Trophoblast cell (in vitro differentiated cells and primary cell): ENCODE data around the gene CPA1.

Experiments used
- DNase-seq, 2 donors: peaks; one replicate each; pipeline ENCODE4 v3.0.0-alpha.2; 2016
- H2AFZ ChIP-seq: 2 replicates; pipeline ENCODE4 v1.6.1; 2013; ENCODE audit warnings: low read length, moderate library complexity, mild to moderate bottlenecking; ENCODE audit not compliant: insufficient read depth, poor library complexity
- H2AK5ac ChIP-seq: 2 replicates; pipeline ENCODE4 v1.6.1; 2013; ENCODE audit warnings: mild to moderate bottlenecking, low read length
- H2BK120ac ChIP-seq: 2 replicates; pipeline ENCODE4 v1.6.1; 2013; ENCODE audit warnings: low read length, mild to moderate bottlenecking, moderate library complexity; ENCODE audit not compliant: insufficient read depth, poor library complexity
- H2BK12ac ChIP-seq: 2 replicates; pipeline ENCODE4 v1.6.1; 2013; ENCODE audit warnings: mild to moderate bottlenecking, low read length, moderate library complexity
- H2BK5ac ChIP-seq: 2 replicates; pipeline ENCODE4 v1.6.1; 2013; ENCODE audit warnings: low read length, low read depth, moderate library complexity, mild to moderate bottlenecking; ENCODE audit not compliant: poor library complexity
- H3K14ac ChIP-seq: 2 replicates; pipeline ENCODE4 v1.6.1; 2013; ENCODE audit warnings: mild to moderate bottlenecking, low read length
- H3K18ac ChIP-seq: 2 replicates; pipeline ENCODE4 v1.6.1; 2013; ENCODE audit warnings: mild to moderate bottlenecking, low read length
- H3K23ac ChIP-seq: 2 replicates; pipeline ENCODE4 v1.6.1; 2013; ENCODE audit warnings: low read length
- H3K27ac ChIP-seq: 2 replicates; pipeline ENCODE4 v1.5.1; 2013; ENCODE audit warnings: low read depth, mild to moderate bottlenecking, inconsistent platforms, low read length, moderate library complexity
- H3K27me3 ChIP-seq: 2 replicates; pipeline ENCODE4 v1.6.1; 2013; ENCODE audit warnings: inconsistent platforms, mild to moderate bottlenecking, low read length, moderate library complexity; ENCODE audit not compliant: insufficient read depth
- H3K36me3 ChIP-seq, 2 experiments: 1 replicate in 1 of 2; 2 replicates in 1 of 2; pipeline ENCODE4 v1.6.1; 2013; ENCODE audit warnings: low read length in 2 of 2, mild to moderate bottlenecking in 2 of 2, moderate library complexity in 1 of 2; ENCODE audit not compliant: insufficient read depth in 2 of 2, control insufficient read depth in 1 of 2
- H3K4ac ChIP-seq: 2 replicates; pipeline ENCODE4 v1.6.1; 2013; ENCODE audit warnings: low read depth, mild to moderate bottlenecking, low read length, moderate library complexity
- H3K4me1 ChIP-seq, 2 experiments: 1 replicate in 1 of 2; 2 replicates in 1 of 2; pipeline ENCODE4 v1.6.1; 2013; ENCODE audit warnings: low read length in 2 of 2, mild to moderate bottlenecking in 2 of 2, moderate library complexity in 1 of 2; ENCODE audit not compliant: insufficient read depth in 2 of 2, control insufficient read depth in 1 of 2
- H3K4me2 ChIP-seq: 2 replicates; pipeline ENCODE4 v1.6.1; 2013; ENCODE audit warnings: inconsistent platforms, mild to moderate bottlenecking, low read length, moderate library complexity
- H3K4me3 ChIP-seq: 2 replicates; pipeline ENCODE4 v1.5.1; 2013; ENCODE audit warnings: mild to moderate bottlenecking, low read depth, low read length, inconsistent platforms
- H3K79me1 ChIP-seq: one replicate; pipeline ENCODE4 v1.6.1; 2013; ENCODE audit warnings: low read length
- H3K79me2 ChIP-seq: 2 replicates; pipeline ENCODE4 v1.6.1; 2013; ENCODE audit warnings: low read length, mild to moderate bottlenecking; ENCODE audit not compliant: control insufficient read depth, insufficient read depth, poor library complexity
- H3K9ac ChIP-seq: 2 replicates; pipeline ENCODE4 v1.6.1; 2013; ENCODE audit warnings: mild to moderate bottlenecking, low read length
- H3K9me3 ChIP-seq: 2 replicates; pipeline ENCODE4 v1.6.1; 2013; ENCODE audit warnings: low read depth, mild to moderate bottlenecking, control low read depth, inconsistent platforms, low read length; ENCODE audit not compliant: insufficient read depth
- H4K12ac ChIP-seq: 2 replicates; pipeline ENCODE4 v1.6.1; 2013; ENCODE audit warnings: low read depth, mild to moderate bottlenecking, low read length, moderate library complexity
- H4K8ac ChIP-seq: 2 replicates; pipeline ENCODE4 v1.6.1; 2013; ENCODE audit warnings: low read depth, mild to moderate bottlenecking, low read length, moderate library complexity
- H4K91ac ChIP-seq: one replicate; pipeline ENCODE4 v1.6.1; 2013; ENCODE audit warnings: low read depth, mild to moderate bottlenecking, low read length, moderate library complexity
- WGBS: extraction: QIAGEN DNeasy Blood & Tissue Kit; methylation state at CpG from one replicate; pipeline ENCODE4 v1.1.7; 2013; ENCODE audit warnings: missing lambda C conversion rate; ENCODE audit not compliant: insufficient read length, insufficient coverage; ENCODE audit errors: extremely low coverage; 5-methylcytosine and 5-hydroxymethylcytosine counted together

The CPA1 gene

DNA sequence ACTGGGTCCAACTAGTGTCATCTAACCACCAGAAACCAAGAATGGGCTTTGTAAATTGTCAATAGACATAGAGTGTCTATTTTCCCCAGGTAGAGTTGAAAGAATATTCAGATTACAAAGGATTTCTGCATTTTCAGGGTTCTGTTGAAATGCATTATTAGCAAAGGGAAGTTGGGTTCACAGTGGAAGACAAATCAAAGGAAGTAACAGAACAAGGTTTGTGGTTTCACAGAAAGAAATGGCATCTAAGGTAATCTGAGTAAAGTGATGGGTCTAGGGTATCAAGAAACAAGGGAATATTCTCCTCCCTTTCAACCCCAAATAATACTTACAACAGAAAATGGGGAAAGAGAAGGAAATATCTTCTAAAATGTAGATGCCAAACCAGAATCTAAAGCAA lies 34.7 kb downstream of the CPA1 start:
- no peak overlapping the region for H3K4ac ChIP-seq
- no peak overlapping the region for H2BK5ac ChIP-seq
- H2AFZ ChIP-seq, result no peak overlapping the region
- no peak overlapping the region for H3K18ac ChIP-seq
- H2BK120ac ChIP-seq, result no peak overlapping the region
- H2AK5ac ChIP-seq, result no peak overlapping the region
- H4K12ac ChIP-seq, result no peak overlapping the region
- H3K79me1 ChIP-seq, result peaks cover 16% of the 10 kb centered on the region
- no peak overlapping the region for H4K91ac ChIP-seq
- no peak overlapping the region for H3K4me3 ChIP-seq
- no peaks in the 10 kb centered on the region for H3K36me3 ChIP-seq
- DNase-seq, result no peak
- peaks cover 2% of the 10 kb centered on the region for H3K79me2 ChIP-seq
- no peak overlapping the region for H3K4me2 ChIP-seq
- no peak overlapping the region for H3K9ac ChIP-seq
- H3K27me3 ChIP-seq, result no peaks in the 10 kb centered on the region
- H3K4me1 ChIP-seq, result peaks cover 6 to 10% of the 10 kb centered on the region in 2 experiments
- no peak overlapping the region for H3K27ac ChIP-seq
- no peak overlapping the region for H2BK12ac ChIP-seq
- H3K23ac ChIP-seq, result no peak overlapping the region
- H4K8ac ChIP-seq, result no peak overlapping the region
- H3K14ac ChIP-seq, result no peak overlapping the region
- H3K9me3 ChIP-seq, result no peaks in the 10 kb centered on the region

DNA sequence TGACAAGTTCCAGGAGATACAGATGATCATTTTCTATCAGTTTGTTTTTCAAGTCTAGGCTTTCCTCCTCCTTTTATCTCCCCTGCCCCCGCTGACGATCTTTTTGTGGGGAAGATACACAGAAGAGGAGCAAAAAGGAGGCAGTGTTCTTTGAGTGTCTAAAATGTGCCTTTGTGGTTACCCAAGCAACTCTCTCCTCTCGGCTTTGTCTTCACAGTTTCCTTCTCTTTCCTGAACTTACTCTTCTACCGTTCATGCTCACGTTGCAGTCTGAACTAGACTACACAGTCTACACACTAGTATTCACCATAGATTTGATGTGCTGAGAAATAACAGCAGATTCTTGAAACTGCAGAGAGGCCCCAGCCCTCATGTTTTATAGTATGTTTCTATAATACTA lies 36.9 kb downstream of the CPA1 start:
- Histone ChIP-seq H3K9me3 (no peaks in the 10 kb centered on the region), H3K27me3 (no peaks in the 10 kb centered on the region), H4K12ac (no peak overlapping the region)

DNA sequence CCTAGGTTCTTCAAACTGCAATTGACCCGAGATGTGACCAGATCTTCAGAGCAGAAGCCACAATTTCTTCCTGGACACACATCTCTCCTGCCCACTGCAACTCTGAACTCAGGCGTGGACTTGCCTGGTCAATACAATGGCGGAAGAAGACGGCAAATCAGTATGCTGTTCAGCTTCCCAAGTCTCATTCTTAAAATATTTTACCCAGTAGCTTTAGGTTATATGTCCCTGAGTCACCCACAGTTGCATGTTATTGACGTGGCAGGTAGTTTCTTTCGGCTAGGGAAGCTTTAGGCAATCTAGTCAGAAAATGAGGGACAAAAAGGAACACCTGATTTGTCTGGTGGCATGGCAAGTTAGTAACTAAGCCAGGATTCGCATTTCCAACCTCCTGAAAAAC lies 38.0 kb downstream of the CPA1 start:
- H3K27ac ChIP-seq, result peak overlapping the region; percentile 36
- H3K27me3 ChIP-seq, result no peaks in the 10 kb centered on the region
- no peaks in the 10 kb centered on the region for H3K9me3 ChIP-seq
- no peak overlapping the region for H2AFZ ChIP-seq
- no peak overlapping the region for H3K4ac ChIP-seq
- WGBS, result no CpG with 5 or more reads among the region's 7 CpGs
- peak overlapping the region; percentile 22 for H3K14ac ChIP-seq
- H3K4me3 ChIP-seq, result no peak overlapping the region
- H3K36me3 ChIP-seq, result no peaks in the 10 kb centered on the region
- no peaks in the 10 kb centered on the region for H3K79me2 ChIP-seq
- H2BK120ac ChIP-seq, result no peak overlapping the region
- H3K9ac ChIP-seq, result no peak overlapping the region
- no peak overlapping the region for H3K18ac ChIP-seq
- peak overlapping the region; percentile 27 for H4K8ac ChIP-seq
- H2BK5ac ChIP-seq, result peak overlapping the region; percentile 52
- peak; percentile 71 to 90 for DNase-seq
- no peak overlapping the region for H3K23ac ChIP-seq
- H2BK12ac ChIP-seq, result no peak overlapping the region
- peaks cover 6% of the 10 kb centered on the region for H3K79me1 ChIP-seq
- peaks cover 3 to 6% of the 10 kb centered on the region in 2 experiments for H3K4me1 ChIP-seq
- H4K12ac ChIP-seq, result no peak overlapping the region
- H3K4me2 ChIP-seq, result no peak overlapping the region
- H4K91ac ChIP-seq, result no peak overlapping the region
- H2AK5ac ChIP-seq, result no peak overlapping the region

More for the DNA sequence above, 36.9 kb downstream of the CPA1 start:
- Histone ChIP-seq H3K4me1 (peaks cover 3 to 8% of the 10 kb centered on the region in 2 experiments), H2BK12ac (peak overlapping the region; percentile 23), H4K91ac (no peak overlapping the region), H3K18ac (no peak overlapping the region), H4K8ac (no peak overlapping the region), H3K36me3 (no peaks in the 10 kb centered on the region), H3K4me3 (no peak overlapping the region), H3K9ac (peak overlapping the region; percentile 48), H3K79me2 (no peaks in the 10 kb centered on the region), H3K79me1 (peaks cover 10% of the 10 kb centered on the region), H2BK5ac (no peak overlapping the region), H2AK5ac (no peak overlapping the region), H2AFZ (no peak overlapping the region), H2BK120ac (no peak overlapping the region), H3K14ac (no peak overlapping the region), H3K4me2 (no peak overlapping the region), H3K23ac (no peak overlapping the region), H3K4ac (no peak overlapping the region), H3K27ac (no peak overlapping the region)
- DNase-seq, result no peak
- no CpG with 5 or more reads among the region's 5 CpGs for WGBS

DNA sequence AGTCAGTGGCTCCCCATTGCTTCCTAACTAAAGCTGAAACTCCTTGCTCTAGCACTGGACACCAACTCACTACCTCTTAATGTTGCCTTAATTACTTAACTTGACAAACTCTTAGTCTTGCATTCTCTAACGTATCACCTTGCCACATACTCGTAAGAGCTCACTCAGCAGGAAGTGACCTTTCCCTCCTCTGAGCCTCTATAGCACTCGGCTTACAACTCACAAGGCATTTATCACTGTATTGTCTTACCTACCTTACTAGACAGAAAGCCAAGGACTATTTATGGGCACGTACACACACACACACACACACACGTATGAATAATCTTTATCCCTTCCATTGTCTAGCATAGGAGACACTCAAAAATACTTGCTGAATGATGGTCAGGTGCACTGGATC lies 39.4 kb downstream of the CPA1 start:
- Histone ChIP-seq H3K4me1 (peaks cover 3 to 6% of the 10 kb centered on the region in 2 experiments), H3K23ac (no peak overlapping the region), H4K91ac (peak overlapping the region; percentile 53), H2BK12ac (peak overlapping the region; percentile 85), H3K4me3 (no peak overlapping the region), H4K8ac (no peak overlapping the region), H2AK5ac (peak overlapping the region; percentile 74), H3K79me1 (peaks cover 6% of the 10 kb centered on the region), H3K79me2 (no peaks in the 10 kb centered on the region), H3K27ac (peak overlapping the region; percentile 8), H2AFZ (no peak overlapping the region), H2BK120ac (no peak overlapping the region), H3K36me3 (no peaks in the 10 kb centered on the region), H3K27me3 (no peaks in the 10 kb centered on the region), H3K4me2 (no peak overlapping the region), H3K14ac (no peak overlapping the region), H2BK5ac (no peak overlapping the region), H3K9ac (no peak overlapping the region), H4K12ac (no peak overlapping the region), H3K18ac (peak overlapping the region; percentile 62), H3K4ac (no peak overlapping the region), H3K9me3 (no peaks in the 10 kb centered on the region)
- WGBS, result no CpG with 5 or more reads among the region's 5 CpGs
- peak in 1 of 2 donors; percentile 37 for DNase-seq
